ENCODE measurements around the gene TRPM8.

Gene TRPM8

DNA sequence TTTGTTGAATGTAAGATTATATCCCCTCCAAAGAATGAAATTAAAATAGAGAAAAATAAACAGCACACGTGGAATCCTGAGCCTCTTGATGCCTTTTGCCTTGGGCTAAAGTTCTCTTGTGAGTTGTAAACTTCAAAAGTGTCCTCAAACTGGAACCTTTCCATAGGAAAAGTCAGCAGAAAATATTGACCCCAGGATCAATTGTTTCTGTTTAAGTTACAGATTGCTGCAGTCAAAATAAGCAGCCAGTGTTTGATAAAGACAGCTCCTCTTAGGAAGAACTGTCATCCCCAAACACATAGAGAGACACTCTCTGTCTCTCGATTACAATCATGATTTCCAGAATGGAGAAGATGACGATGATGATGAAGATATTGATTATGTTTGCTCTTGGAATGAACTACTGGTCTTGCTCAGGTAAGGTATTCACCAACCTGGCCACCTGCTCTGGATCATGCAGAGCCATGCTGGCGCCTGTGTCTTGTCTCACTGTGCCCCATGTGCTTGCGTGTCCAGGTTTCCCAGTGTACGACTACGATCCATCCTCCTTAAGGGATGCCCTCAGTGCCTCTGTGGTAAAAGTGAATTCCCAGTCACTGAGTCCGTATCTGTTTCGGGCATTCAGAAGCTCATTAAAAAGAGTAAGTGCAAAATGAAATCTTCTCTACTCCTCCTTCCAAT is 133.4 kb downstream of the TRPM8 start, which contains the start of gene SPP2:
Gene SPP2 (plus strand): TSS at position 248 of the 681 bp plus-strand sequence. CDS start 85 bp downstream, at position 333.
- no peak for DNase-seq

DNA sequence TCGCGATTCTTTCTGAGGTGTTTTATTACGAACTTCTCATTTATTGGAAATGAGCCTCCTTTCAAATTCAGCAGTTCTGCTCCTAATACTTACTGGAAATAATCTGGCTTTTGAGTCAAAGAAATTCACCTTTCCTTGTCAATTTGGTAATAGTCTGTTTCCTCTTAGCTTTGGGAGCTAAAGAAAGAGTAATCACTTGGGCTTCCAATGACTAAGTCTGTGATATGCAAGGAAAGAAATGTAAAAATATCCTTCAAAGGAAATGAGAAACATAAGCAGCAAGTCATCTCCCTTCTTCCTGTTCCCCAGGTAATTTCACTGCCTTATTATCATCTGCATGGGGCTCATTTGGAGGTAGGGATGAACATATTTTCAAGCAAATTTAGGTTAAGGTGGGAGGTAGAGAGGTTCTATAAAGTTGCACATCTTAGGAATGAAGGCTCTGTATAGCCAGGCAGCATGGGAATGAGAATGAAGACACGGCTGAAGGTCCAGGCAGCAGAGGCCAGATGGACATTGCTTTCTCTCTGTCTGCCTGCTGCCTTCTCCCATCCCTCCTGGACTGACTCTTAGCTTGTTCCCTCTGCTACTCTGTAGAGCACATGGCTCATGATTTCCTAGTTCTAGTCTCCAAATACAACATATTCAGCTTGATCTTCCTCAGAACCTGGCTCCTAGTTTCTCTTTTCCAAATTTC is 134.3 kb downstream of the TRPM8 start:
- no peak for DNase-seq

DNA sequence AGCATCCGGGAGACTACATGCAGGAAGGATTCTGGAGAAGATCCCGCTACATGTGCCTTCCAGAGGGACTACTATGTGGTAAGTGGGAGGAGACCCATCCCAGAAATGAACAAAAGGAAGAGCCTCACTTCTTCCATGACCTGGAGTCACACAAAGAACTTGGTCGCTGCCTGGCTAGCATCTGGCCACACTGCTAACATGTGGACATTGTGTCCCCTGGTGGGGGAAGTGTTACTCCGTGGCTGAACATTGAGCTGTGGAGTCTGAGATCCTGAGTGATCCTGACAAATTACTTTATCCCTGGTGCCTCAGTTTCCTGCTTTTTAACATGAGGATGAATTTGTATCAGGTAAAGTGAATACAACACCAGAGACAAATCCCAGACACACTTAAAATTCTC is 141.7 kb downstream of the TRPM8 start:
- DNase-seq, result no peak

DNA sequence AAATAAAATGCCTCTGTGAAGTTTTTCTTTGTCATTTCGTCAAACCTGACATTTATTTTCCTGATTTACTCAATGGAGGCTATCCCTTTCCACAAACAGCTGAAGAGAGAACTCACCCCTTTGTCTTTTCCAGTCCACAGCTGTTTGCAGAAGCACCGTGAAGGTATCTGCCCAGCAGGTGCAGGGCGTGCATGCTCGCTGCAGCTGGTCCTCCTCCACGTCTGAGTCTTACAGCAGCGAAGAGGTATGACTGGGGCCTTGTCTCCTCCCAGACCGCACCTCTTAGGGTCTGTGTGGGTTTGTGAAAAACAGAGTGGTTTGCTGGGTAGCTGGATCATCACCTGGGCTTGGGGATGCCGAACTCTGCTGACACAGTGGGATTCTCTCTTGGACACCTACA is 143.1 kb downstream of the TRPM8 start:
- no peak for DNase-seq

DNA sequence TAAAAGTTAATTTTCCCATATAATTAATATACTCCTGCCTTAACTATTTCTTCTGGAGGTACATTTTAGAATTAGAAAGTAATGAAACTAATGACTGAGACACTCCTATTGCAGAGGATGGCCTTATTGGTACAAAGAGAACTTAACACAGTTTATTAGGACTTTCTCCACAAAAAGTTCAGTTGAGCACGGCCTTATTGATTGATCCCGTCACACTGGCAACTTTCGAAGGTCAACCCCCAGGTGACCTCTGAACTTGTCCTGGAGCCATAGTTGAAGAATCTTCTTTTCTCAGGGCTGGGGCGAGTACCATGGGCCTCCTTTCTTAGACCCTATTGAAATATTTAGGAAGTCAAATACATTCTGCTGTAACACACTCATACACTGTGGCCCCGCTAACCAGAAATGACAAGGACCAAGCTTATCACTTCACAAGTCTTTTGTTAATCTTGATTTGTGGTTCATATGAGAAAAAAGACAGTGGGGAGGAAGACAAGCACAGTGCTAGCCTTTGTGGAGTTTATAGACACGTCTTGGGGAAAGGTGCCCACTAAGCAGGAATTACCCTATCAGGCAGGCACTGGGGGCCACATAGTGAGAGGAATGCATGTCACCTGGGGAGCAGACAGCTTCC is 144.6 kb downstream of the TRPM8 start:
- DNase-seq, result no peak

DNA sequence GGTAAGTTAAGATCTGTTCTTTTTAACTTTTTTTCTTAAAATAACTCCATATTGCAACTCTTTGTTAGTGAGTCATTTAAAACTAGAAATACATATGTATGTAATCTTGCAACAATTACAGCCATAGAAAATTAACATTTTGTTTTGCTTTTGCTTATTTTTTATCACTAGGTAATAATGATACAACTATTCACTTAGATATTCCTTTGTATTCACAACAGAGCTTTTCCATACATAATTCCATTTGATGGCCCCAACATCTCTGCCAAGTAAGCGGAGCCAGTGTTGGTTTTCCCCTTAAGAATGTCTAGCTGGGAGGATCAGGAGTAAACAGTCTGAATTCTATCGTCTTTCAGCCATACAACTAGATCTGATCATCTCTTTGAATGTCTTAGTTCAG is 149.4 kb downstream of the TRPM8 start:
- DNase-seq, result no peak

All from NCI-H2227 treated with DMSO at 0.1 percent for 48 hours (cell line).